HG02852 (cell line): ENCODE results near the gene ZNF343.

ENCODE experiments used
- ATAC-seq: cut with Tn5 transposase; IDR thresholded peaks from one replicate; pipeline ENCODE4 v1.9.1; 2021; ENCODE audit warnings: mild to moderate bottlenecking, moderate library complexity; ENCODE audit not compliant: unreplicated experiment

Gene ZNF343

DNA sequence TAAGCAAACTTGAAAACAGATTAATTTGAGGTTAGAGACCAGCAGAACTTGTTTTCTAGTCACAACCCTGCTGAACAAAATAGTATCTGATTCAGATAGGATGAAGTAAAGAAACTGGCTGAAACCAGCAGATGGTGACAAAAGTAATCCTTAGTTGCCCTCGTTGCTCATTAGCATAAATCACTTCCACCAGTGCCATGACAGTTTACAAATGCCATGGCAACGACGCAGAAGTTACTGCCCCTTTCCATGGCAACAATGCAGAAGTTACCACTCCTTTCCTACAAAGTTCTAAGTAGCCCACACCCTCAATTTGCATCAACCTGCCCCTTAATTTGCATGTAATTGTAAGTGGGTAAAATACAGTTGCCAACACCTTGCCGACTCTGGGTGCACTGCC is 61.9 kb downstream of the ZNF343 start:
- ATAC-seq, result no peak
